ENCODE results near the gene SHB. TPM values are rescaled to one million over a fixed set of nuclear protein-coding genes. Genes with fewer than 3 reads are reported as not detected.

Gene SHB
- total and polyA plus RNA-seq, 2 of the 13 experiments (the other 11 are each of a cell fraction or from before 2014, with no cell fraction given), result 19.4 to 20.7 TPM

DNA sequence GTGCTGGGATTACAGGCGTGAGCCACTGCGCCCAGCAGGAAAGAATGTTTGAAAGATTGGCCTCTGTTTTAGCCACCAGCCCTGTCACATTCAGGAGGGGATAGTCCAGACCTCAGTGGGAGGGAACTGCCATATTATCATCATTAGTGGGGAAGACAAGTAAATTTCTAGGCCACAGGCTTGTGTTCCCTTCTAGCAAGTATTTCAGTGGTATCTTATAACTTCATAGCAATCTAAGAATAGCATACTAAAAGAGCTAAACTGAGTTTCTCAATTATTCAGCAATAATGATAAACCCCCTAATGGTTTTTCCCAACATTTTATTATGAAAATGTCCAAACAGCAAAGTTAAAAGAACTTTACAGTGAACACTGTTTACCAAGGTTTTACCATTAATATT lies 195.1 kb downstream of the SHB start:
- BruUV-seq (replicated peaks), result no TSS peak
- no peaks in the 10 kb centered on the region for H4K20me1 ChIP-seq (ENCODE audit: insufficient read depth, low read length)
- intact Hi-C loops (cut with micrococcal nuclease; ENCODE audit: unreplicated experiment) (no loop called here), in situ Hi-C loops (cut with HindIII; ENCODE audit: extremely low pct_ligation_motif_present, low pct_unique_long_range_greater_than_20kb) (no loop called here)
- no peak overlapping the region for H2AFZ ChIP-seq (ENCODE audit: low read length)
- TF ChIP-seq, protein P1, sequence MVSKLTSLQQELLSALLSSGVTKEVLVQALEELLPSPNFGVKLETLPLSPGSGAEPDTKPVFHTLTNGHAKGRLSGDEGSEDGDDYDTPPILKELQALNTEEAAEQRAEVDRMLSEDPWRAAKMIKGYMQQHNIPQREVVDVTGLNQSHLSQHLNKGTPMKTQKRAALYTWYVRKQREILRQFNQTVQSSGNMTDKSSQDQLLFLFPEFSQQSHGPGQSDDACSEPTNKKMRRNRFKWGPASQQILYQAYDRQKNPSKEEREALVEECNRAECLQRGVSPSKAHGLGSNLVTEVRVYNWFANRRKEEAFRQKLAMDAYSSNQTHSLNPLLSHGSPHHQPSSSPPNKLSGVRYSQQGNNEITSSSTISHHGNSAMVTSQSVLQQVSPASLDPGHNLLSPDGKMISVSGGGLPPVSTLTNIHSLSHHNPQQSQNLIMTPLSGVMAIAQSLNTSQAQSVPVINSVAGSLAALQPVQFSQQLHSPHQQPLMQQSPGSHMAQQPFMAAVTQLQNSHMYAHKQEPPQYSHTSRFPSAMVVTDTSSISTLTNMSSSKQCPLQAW (CRISPR knock-in tag; IDR thresholded peaks at IDR 0.05), result no peak
- TF ChIP-seq, protein P2, sequence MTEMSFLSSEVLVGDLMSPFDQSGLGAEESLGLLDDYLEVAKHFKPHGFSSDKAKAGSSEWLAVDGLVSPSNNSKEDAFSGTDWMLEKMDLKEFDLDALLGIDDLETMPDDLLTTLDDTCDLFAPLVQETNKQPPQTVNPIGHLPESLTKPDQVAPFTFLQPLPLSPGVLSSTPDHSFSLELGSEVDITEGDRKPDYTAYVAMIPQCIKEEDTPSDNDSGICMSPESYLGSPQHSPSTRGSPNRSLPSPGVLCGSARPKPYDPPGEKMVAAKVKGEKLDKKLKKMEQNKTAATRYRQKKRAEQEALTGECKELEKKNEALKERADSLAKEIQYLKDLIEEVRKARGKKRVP (CRISPR knock-in tag; IDR thresholded peaks at IDR 0.05), result no peak
- TF ChIP-seq KAT8 (CRISPR knock-in tag; IDR thresholded peaks at IDR 0.05), result no peak
- no peak for TF ChIP-seq ZNF891 (CRISPR knock-in tag; IDR thresholded peaks at IDR 0.05)
- TF ChIP-seq ZSCAN12 (CRISPR knock-in tag; IDR thresholded peaks at IDR 0.05), result no peak
- no peak for TF ChIP-seq KLF13 (CRISPR knock-in tag; IDR thresholded peaks at IDR 0.05)
- TF ChIP-seq ZBTB42 (CRISPR knock-in tag; IDR thresholded peaks at IDR 0.05), result no peak
- no peak for TF ChIP-seq NONO (IDR thresholded peaks at IDR 0.05)
- TF ChIP-seq NONO (CRISPR knock-in tag; conservative IDR thresholded peaks at IDR 0.05), result no peak
- no peak for TF ChIP-seq RFXAP (CRISPR knock-in tag; IDR thresholded peaks at IDR 0.05; ENCODE audit: borderline replicate concordance)
- TF ChIP-seq ZNF354B (CRISPR knock-in tag; IDR thresholded peaks at IDR 0.05), result no peak
- TF ChIP-seq ZNF720 (CRISPR knock-in tag; IDR thresholded peaks at IDR 0.05), result no peak
- no peak for TF ChIP-seq ZNF562 (CRISPR knock-in tag; IDR thresholded peaks at IDR 0.05; ENCODE audit: borderline replicate concordance)
- TF ChIP-seq, protein P3, sequence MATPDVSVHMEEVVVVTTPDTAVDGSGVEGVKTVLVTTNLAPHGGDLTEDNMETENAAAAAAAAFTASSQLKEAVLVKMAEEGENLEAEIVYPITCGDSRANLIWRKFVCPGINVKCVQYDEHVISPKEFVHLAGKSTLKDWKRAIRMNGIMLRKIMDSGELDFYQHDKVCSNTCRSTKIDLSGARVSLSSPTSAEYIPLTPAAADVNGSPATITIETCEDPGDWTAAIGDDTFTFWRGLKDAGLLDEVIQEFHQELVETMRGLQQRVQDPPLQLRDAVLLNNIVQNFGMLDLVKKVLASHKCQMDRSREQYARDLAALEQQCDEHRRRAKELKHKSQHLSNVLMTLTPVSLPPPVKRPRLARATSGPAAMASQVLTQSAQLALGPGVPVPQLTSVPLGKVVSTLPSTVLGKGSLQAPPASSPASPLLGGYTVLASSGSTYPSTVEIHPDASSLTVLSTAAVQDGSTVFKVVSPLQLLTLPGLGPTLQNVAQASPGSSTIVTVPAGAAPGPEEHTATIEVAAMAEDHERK (CRISPR knock-in tag; IDR thresholded peaks at IDR 0.05; ENCODE audit: low read depth), result no peak
- no peaks in the 10 kb centered on the region for H3K4me1 ChIP-seq (ENCODE audit: insufficient read depth, low read length)
- H3K4me2 ChIP-seq (ENCODE audit: low read depth, low read length), result no peak overlapping the region
- H3K9me3 ChIP-seq (ENCODE audit: low read length), result peaks cover 7% of the 10 kb centered on the region; the same call in 1 of the 2 replicates
- H3K9ac ChIP-seq (ENCODE audit: insufficient read depth, low read depth, low read length), result no peak overlapping the region
- H3K27ac ChIP-seq (ENCODE audit: extremely low read length, insufficient read depth, low read length), result no peak overlapping the region
- WGBS (ENCODE audit: low lambda C conversion rate), result 100% methylated on average over 2 of the region's 2 CpGs
- no peaks in the 10 kb centered on the region for H3K27me3 ChIP-seq (ENCODE audit: control insufficient read depth in 1 of 2, insufficient read depth in 2 of 2, low read length in 2 of 2)
- H3K79me2 ChIP-seq (ENCODE audit: insufficient read depth, low read length), result no peaks in the 10 kb centered on the region
- FAIRE-seq (no peak), ATAC-seq (no peak), DNase-seq (ENCODE audit: low spot score) (no peak)
- 0 out of 5 replicates have a peak, but pooled peaks cover 1 to 4% of the 10 kb centered on the region in 2 experiments for H3K36me3 ChIP-seq (replicated peaks in 1 of 2; ENCODE audit: control insufficient read depth in 1 of 2, insufficient read depth in 2 of 2, low read length in 2 of 2)
- no peak overlapping the region for H3K4me3 ChIP-seq (replicated peaks in 1 of 3; ENCODE audit: insufficient read depth in 1 of 3, low read depth in 2 of 3, low read length in 3 of 3)
- ChIA-PET CTCF (ENCODE audit: low intra/inter-chr PET ratio, low total read pairs) (no interaction called here), POLR2A (no interaction called here)

Data from HepG2 (cell line).